Caco-2 (cell line): Measurements from ENCODE around the gene ATRX. TPM values are rescaled to one million over a fixed set of nuclear protein-coding genes. Genes with fewer than 3 reads are reported as not detected.
"Not testable (repeated sequence)": the region's sequence is repeated elsewhere in the genome, so short reads cannot be mapped to it uniquely, and the experiment has no call there.

Experiments
- BruUV-seq: library from RNA; stranded (reverse); fragments of 400-500 nt; replicated peaks from 2 replicates; lab custom pipeline; 2021; lab: Mats Ljungman, UMichigan
- CTCF ChIA-PET: fragments of 300-600 bp; sonication (Branson Sonifier 250); formaldehyde crosslinking; loops from one replicate; lab custom pipeline; 2022; ENCODE audit warnings: antibody characterized with exemption; lab: Charles Lee
- POLR2A ChIA-PET: fragments of 300-600 bp; sonication (Branson Sonifier 250); formaldehyde crosslinking; loops from one replicate; lab custom pipeline; 2022; ENCODE audit warnings: antibody characterized with exemption; lab: Charles Lee
- DNase-seq, 2 experiments: peaks; one replicate each; pipeline versions ENCODE4 v3.0.0 to v3.0.0-alpha.2; 2020 to 2022
- H3K27me3 ChIP-seq: replicated peaks from 2 replicates; pipeline ENCODE4 v1.6.0; 2011; ENCODE audit warnings: low read length; ENCODE audit not compliant: control insufficient read depth, insufficient read depth
- H3K36me3 ChIP-seq: 2 replicates; pipeline ENCODE4 v1.5.1; 2011; ENCODE audit warnings: low read length; ENCODE audit not compliant: control insufficient read depth, insufficient read depth
- H3K4me1 ChIP-seq: fragments of 250-450 bp; sonication (Bioruptor Pico); 2 replicates; pipeline ENCODE4 v1.5.1; 2020; ENCODE audit warnings: mild to moderate bottlenecking
- H3K4me3 ChIP-seq: 2 replicates; pipeline ENCODE4 v1.5.1; 2011; ENCODE audit warnings: low read depth, mild to moderate bottlenecking, control low read depth, low read length
- H3K9me3 ChIP-seq: fragments of 250-450 bp; sonication (Bioruptor Pico); 2 replicates; pipeline ENCODE4 v1.5.1; 2020; ENCODE audit warnings: mild to moderate bottlenecking, moderate library complexity
- H3K27ac Mint-ChIP-seq: one replicate; pipeline ENCODE4 v1.8.0; 2022; ENCODE audit warnings: mixed read lengths; ENCODE audit not compliant: unreplicated experiment
- H3K27me3 Mint-ChIP-seq: one replicate; pipeline ENCODE4 v1.8.0; 2022; ENCODE audit warnings: mixed read lengths; ENCODE audit not compliant: insufficient read depth, unreplicated experiment
- H3K36me3 Mint-ChIP-seq: one replicate; pipeline ENCODE4 v1.8.0; 2022; ENCODE audit warnings: mild to moderate bottlenecking, mixed read lengths; ENCODE audit not compliant: insufficient read depth, unreplicated experiment
- H3K4me1 Mint-ChIP-seq: one replicate; pipeline ENCODE4 v1.8.0; 2022; ENCODE audit warnings: low read depth, mixed read lengths; ENCODE audit not compliant: unreplicated experiment
- H3K4me3 Mint-ChIP-seq: one replicate; pipeline ENCODE4 v1.8.0; 2022; ENCODE audit warnings: mild to moderate bottlenecking, moderate library complexity, mixed read lengths; ENCODE audit not compliant: unreplicated experiment
- H3K9me3 Mint-ChIP-seq: one replicate; pipeline ENCODE4 v1.8.0; 2022; ENCODE audit warnings: mixed read lengths; ENCODE audit not compliant: unreplicated experiment
- CTCF ChIP-seq, 2 experiments: fragments of 200-600 bp in 1 of 2; IDR thresholded peaks; 1 replicate in 1 of 2; 2 replicates in 1 of 2; pipeline versions ENCODE4 v1.5.1 to v1.8.0; 2011 to 2022; ENCODE audit warnings: antibody characterized with exemption in 1 of 2, control low read depth in 1 of 2, inconsistent platforms in 1 of 2, low read depth in 1 of 2, low read length in 1 of 2, mild to moderate bottlenecking in 1 of 2, moderate library complexity in 1 of 2; ENCODE audit not compliant: insufficient read depth in 1 of 2, severe bottlenecking in 1 of 2, unreplicated experiment in 1 of 2
- intact Hi-C: fragments of 100-400 bp; cut with micrococcal nuclease; formaldehyde crosslinking; loops from one replicate; pipeline ENCODE4 v1.10.0; 2022; ENCODE audit not compliant: unreplicated experiment
- total RNA-seq: library from RNA; stranded (reverse); gene quantifications from 2 replicates; pipeline ENCODE4 v1.2.3, GENCODE V29; 2022

ATRX gene
- total RNA-seq, 1 experiment from 2014 or later: 61.2 TPM

DNA sequence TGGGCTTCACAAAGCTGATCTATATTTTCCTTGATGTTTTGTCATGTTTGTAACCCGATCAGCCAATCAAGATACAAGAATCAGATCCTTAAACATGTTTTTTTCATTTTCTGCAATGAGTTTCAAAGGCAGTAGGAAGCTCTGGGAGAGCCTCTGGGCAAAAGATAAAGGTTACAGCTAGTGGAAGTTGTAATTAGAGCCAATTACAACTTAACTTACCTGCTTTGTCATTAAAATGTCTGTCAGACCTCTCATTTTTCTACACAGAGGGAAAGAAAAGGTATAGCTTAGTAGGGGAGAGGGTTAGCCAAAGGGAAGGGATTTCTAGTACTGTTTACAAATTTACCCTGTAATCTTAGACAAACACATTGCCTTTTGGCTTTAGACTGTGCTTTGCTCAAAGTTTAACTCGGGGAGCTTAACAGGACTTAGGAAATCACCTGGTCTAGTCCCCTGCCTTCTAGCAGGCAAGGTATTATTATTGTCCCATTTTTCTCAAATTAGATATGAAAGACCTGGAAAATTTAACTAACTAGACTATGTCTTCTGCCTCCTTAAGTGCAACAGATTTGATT is 283.0 kb downstream of the ATRX start:
- POLR2A ChIA-PET: no interaction called here
- Histone ChIP-seq H3K36me3 (no peaks in the 10 kb centered on the region), H3K4me1 (no peaks in the 10 kb centered on the region), H3K27me3 (no peaks in the 10 kb centered on the region), H3K4me3 (no peak overlapping the region), H3K9me3 (no peaks in the 10 kb centered on the region)
- Mint-ChIP-seq H3K9me3 (no peaks in the 10 kb centered on the region), H3K36me3 (no peaks in the 10 kb centered on the region), H3K27ac (no peak overlapping the region), H3K27me3 (no peaks in the 10 kb centered on the region), H3K4me3 (no peak overlapping the region), H3K4me1 (peaks cover 7% of the 10 kb centered on the region)
- TF ChIP-seq CTCF (IDR thresholded peaks at IDR 0.05; ENCODE audit: insufficient read depth in 1 of 2, low read depth in 1 of 2, low read length in 1 of 2, severe bottlenecking in 1 of 2, unreplicated experiment in 1 of 2): no peak
- intact Hi-C loops: no loop called here
- CTCF ChIA-PET: no interaction called here
- no peak for DNase-seq
- no TSS peak for BruUV-seq

DNA sequence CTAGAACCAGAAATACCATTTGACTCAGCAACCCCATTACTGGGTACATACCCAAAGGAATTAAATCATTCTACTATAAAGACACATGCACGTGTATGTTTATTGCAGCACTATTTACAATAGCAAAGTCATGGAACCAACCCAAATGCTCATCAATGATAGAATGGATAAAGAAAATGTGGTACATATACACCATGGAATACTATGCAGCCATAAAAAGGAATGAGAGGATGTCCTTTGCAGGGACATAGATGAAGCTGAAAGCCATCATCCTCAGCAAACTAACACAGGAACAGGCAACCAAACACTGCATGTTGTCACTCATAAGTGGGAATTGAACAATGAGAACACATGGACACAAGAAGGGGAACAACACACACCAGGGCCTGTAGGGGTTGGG is 285.9 kb downstream of the ATRX start:
- H3K4me1 ChIP-seq, H3K27me3 ChIP-seq, H3K9me3 ChIP-seq, H3K4me3 ChIP-seq, H3K9me3 Mint-ChIP-seq, BruUV-seq, H3K27me3 Mint-ChIP-seq, H3K4me3 Mint-ChIP-seq, DNase-seq, H3K27ac Mint-ChIP-seq, H3K36me3 ChIP-seq, POLR2A ChIA-PET, H3K4me1 Mint-ChIP-seq, intact Hi-C loops, H3K36me3 Mint-ChIP-seq, CTCF ChIA-PET: not testable (repeated sequence)

GRCh38 chrX:77493677-77494553 is 292.1 kb downstream of the ATRX start:
- intact Hi-C loops: no loop called here
- Histone ChIP-seq H3K4me3 (no peak overlapping the region), H3K27me3 (no peaks in the 10 kb centered on the region), H3K9me3 (no peaks in the 10 kb centered on the region), H3K36me3 (no peaks in the 10 kb centered on the region), H3K4me1 (no peaks in the 10 kb centered on the region)
- H3K36me3 Mint-ChIP-seq: peaks cover 5% of the 10 kb centered on the region
- CTCF ChIA-PET: no interaction called here
- POLR2A ChIA-PET: no interaction called here
- H3K27ac Mint-ChIP-seq: no peak overlapping the region
- TF ChIP-seq CTCF (IDR thresholded peaks at IDR 0.05; ENCODE audit: insufficient read depth in 1 of 2, low read depth in 1 of 2, low read length in 1 of 2, severe bottlenecking in 1 of 2, unreplicated experiment in 1 of 2): no peak
- no peaks in the 10 kb centered on the region for H3K9me3 Mint-ChIP-seq
- H3K27me3 Mint-ChIP-seq: peaks cover 5% of the 10 kb centered on the region
- peak; percentile 39 to 54 for DNase-seq
- no peaks in the 10 kb centered on the region for H3K4me1 Mint-ChIP-seq
- BruUV-seq: no TSS peak
- H3K4me3 Mint-ChIP-seq: no peak overlapping the region
